Omental fat pad (tissue), 4 donors: ENCODE data around the gene ELL. TPM values are rescaled to one million over a fixed set of nuclear protein-coding genes. Genes with fewer than 3 reads are reported as not detected.
"Not testable (repeated sequence)": the region's sequence is repeated elsewhere in the genome, so short reads cannot be mapped to it uniquely, and the experiment has no call there.

Experiments used
- ATAC-seq: fragments of 150-250 bp; one replicate; pipeline ENCODE4 v1.9.1; 2016; ENCODE audit warnings: mild to moderate bottlenecking, moderate library complexity; ENCODE audit not compliant: low FRiP score
- DNase-seq: peaks from one replicate; pipeline ENCODE4 v3.0.0-alpha.2; 2019; ENCODE audit warnings: low spot score
- CTCF ChIP-seq, 3 donors: fragments of 450-650 bp; IDR thresholded peaks; one replicate each; pipeline ENCODE4 v1.5.1; 2016 to 2017; ENCODE audit warnings: antibody characterized with exemption in 3 of 3, mild to moderate bottlenecking in 3 of 3, moderate library complexity in 2 of 3
- total RNA-seq, 4 donors: library from RNA; depleted of rRNA; stranded (reverse); fragments of >200 nt; gene quantifications; one replicate each; pipeline ENCODE4 v1.1.0, GENCODE V29; 2016

The ELL gene
- total RNA-seq, 4 donors from 2014 or later: 18.1 to 43.1 (median 24.8) TPM

GRCh38 chr19:18541258-18541991 lies 19.6 kb upstream of the ELL start:
- DNase-seq: no peak
- no peak for ATAC-seq
- TF ChIP-seq CTCF (IDR thresholded peaks at IDR 0.05): no peak

GRCh38 chr19:18540200-18540599 lies 18.3 kb upstream of the ELL start:
- DNase-seq, ATAC-seq: not testable (repeated sequence)

- no peak for DNase-seq
- no peak for TF ChIP-seq CTCF (IDR thresholded peaks at IDR 0.05)
- no peak for ATAC-seq
These were observed 17.5 kb upstream of the ELL start for GRCh38 chr19:18539372-18539771.

- no peak for TF ChIP-seq CTCF (IDR thresholded peaks at IDR 0.05)
- ATAC-seq: no peak
- DNase-seq: no peak
These were observed 16.2 kb upstream of the ELL start for GRCh38 chr19:18538115-18538514.

GRCh38 chr19:18537431-18537830 lies 15.6 kb upstream of the ELL start:
- TF ChIP-seq CTCF (IDR thresholded peaks at IDR 0.05): no peak
- ATAC-seq: no peak

GRCh38 chr19:18536475-18536874 lies 14.6 kb upstream of the ELL start:
- DNase-seq (no peak), ATAC-seq (no peak)
- TF ChIP-seq CTCF (IDR thresholded peaks at IDR 0.05): no peak

More at GRCh38 chr19:18537431-18537830, 15.6 kb upstream of the ELL start:
- DNase-seq: no peak

- ATAC-seq (no peak), DNase-seq (no peak)
- no peak for TF ChIP-seq CTCF (IDR thresholded peaks at IDR 0.05)
These were observed 11.2 kb upstream of the ELL start for GRCh38 chr19:18533058-18533457.
